Naive thymus-derived CD4-positive, alpha-beta T cell (primary cell): ENCODE data around the gene IVL. TPM values are rescaled to one million over a fixed set of nuclear protein-coding genes. Genes with fewer than 3 reads are reported as not detected.

Source experiments
- ATAC-seq: fragments of 150-1000 bp; cut with Tn5 transposase; 2 replicates; pipeline ENCODE4 v1.10.0; 2021; ENCODE audit warnings: mild to moderate bottlenecking, moderate library complexity
- CTCF ChIA-PET: fragments of 350-600 bp; sonication (Branson Sonifier 250); formaldehyde crosslinking; loops from one replicate; lab custom pipeline; 2021; ENCODE audit warnings: antibody characterized with exemption; lab: Charles Lee
- POLR2A ChIA-PET: fragments of 350-600 bp; sonication (Branson Sonifier 250); formaldehyde crosslinking; loops from one replicate; lab custom pipeline; 2021; ENCODE audit warnings: antibody characterized with exemption, inconsistent platforms; lab: Charles Lee
- DNase-seq, 9 donors: peaks; one replicate each; pipeline versions ENCODE4 v3.0.0 to v3.0.0-alpha.2; 2020 to 2022; ENCODE audit warnings: mixed read lengths in 1 of 9
- H3K27ac ChIP-seq: one replicate; pipeline ENCODE4 v1.7.0; 2013; ENCODE audit warnings: mild to moderate bottlenecking, low read depth, low read length, moderate library complexity
- H3K27me3 ChIP-seq, 2 donors: one replicate each; pipeline ENCODE4 v1.7.0; 2013; ENCODE audit warnings: low read length in 2 of 2, mild to moderate bottlenecking in 2 of 2, moderate library complexity in 2 of 2; ENCODE audit not compliant: control insufficient read depth in 2 of 2, insufficient read depth in 2 of 2
- H3K36me3 ChIP-seq, 3 experiments: 1 replicate in 2 of 3; 2 replicates in 1 of 3; pipeline ENCODE4 v1.7.0; 2013; ENCODE audit warnings: low read length in 3 of 3, mild to moderate bottlenecking in 3 of 3, moderate library complexity in 1 of 3; ENCODE audit not compliant: insufficient read depth in 3 of 3, control insufficient read depth in 2 of 3
- H3K4me1 ChIP-seq, 2 donors: one replicate each; pipeline ENCODE4 v1.7.0; 2013; ENCODE audit warnings: low read length in 2 of 2, mild to moderate bottlenecking in 2 of 2, moderate library complexity in 1 of 2; ENCODE audit not compliant: control insufficient read depth in 2 of 2, insufficient read depth in 2 of 2
- H3K4me3 ChIP-seq: 2 replicates; pipeline ENCODE4 v1.7.0; 2013; ENCODE audit warnings: mild to moderate bottlenecking, low read length
- H3K9me3 ChIP-seq, 3 experiments: 1 replicate in 2 of 3; 2 replicates in 1 of 3; pipeline ENCODE4 v1.7.0; 2013; ENCODE audit warnings: low read length in 3 of 3; ENCODE audit not compliant: control insufficient read depth in 2 of 3
- H3K27ac Mint-ChIP-seq, 9 donors: one replicate each; pipeline ENCODE4 v1.8.0; 2020 to 2022; ENCODE audit warnings: mixed read lengths in 9 of 9, mild to moderate bottlenecking in 8 of 9, moderate library complexity in 5 of 9, inconsistent platforms in 2 of 9
- H3K27me3 Mint-ChIP-seq, 5 donors: one replicate each; pipeline ENCODE4 v1.8.0; 2021 to 2022; ENCODE audit warnings: mixed read lengths in 5 of 5, mild to moderate bottlenecking in 1 of 5
- H3K36me3 Mint-ChIP-seq, 5 donors: one replicate each; pipeline ENCODE4 v1.8.0; 2020 to 2022; ENCODE audit warnings: mixed read lengths in 5 of 5, mild to moderate bottlenecking in 3 of 5, inconsistent platforms in 1 of 5
- H3K4me1 Mint-ChIP-seq, 7 donors: one replicate each; pipeline ENCODE4 v1.8.0; 2020 to 2022; ENCODE audit warnings: mixed read lengths in 7 of 7, mild to moderate bottlenecking in 3 of 7, inconsistent platforms in 1 of 7
- H3K4me3 Mint-ChIP-seq, 10 donors: one replicate each; pipeline ENCODE4 v1.8.0; 2020 to 2022; ENCODE audit warnings: mild to moderate bottlenecking in 10 of 10, mixed read lengths in 10 of 10, moderate library complexity in 6 of 10, inconsistent platforms in 2 of 10
- H3K9me3 Mint-ChIP-seq, 11 donors: one replicate each; pipeline ENCODE4 v1.8.0; 2020 to 2022; ENCODE audit warnings: mixed read lengths in 11 of 11, mild to moderate bottlenecking in 4 of 11, inconsistent platforms in 1 of 11, moderate library complexity in 1 of 11
- intact Hi-C, 2 donors: fragments of 100-400 bp; cut with micrococcal nuclease; formaldehyde crosslinking; loops; one replicate each; pipeline ENCODE4 v1.15.1; 2023
- polyA plus RNA-seq, 2 donors: library from polyadenylated mRNA; unstranded; fragments of 300-500 nt; fragmentation: Illumina TruSeq; gene quantifications; one replicate each; pipeline ENCODE4 v1.2.3, GENCODE V29; 2021
- total RNA-seq, 6 experiments: library from RNA in 5 of 6; stranded (reverse) in 5 of 6; gene quantifications; 1 replicate in 5 of 6; 2 replicates in 1 of 6; pipeline ENCODE4 v1.2.3 and lab custom pipeline; 2021 to 2026

Gene IVL
- total and polyA plus RNA-seq, 7 experiments from 2014 or later: not detected

GRCh38 chr1:152957561-152957960, 49.2 kb downstream of the IVL start:
- DNase-seq: no peak
- CTCF ChIA-PET: no interaction called here
- Mint-ChIP-seq H3K36me3 (no peaks in the 10 kb centered on the region), H3K4me1 (no peaks in the 10 kb centered on the region), H3K27me3 (peaks cover 0 to 28% (median 17%) of the 10 kb centered on the region in 5 donors), H3K27ac (no peak overlapping the region), H3K9me3 (no peaks in the 10 kb centered on the region), H3K4me3 (no peak overlapping the region)
- H3K4me3 ChIP-seq: no peak overlapping the region
- intact Hi-C loops: no loop called here
- no peaks in the 10 kb centered on the region for H3K27me3 ChIP-seq
- H3K4me1 ChIP-seq: no peaks in the 10 kb centered on the region
- H3K27ac ChIP-seq: no peak overlapping the region
- no peaks in the 10 kb centered on the region for H3K36me3 ChIP-seq
- POLR2A ChIA-PET: no interaction called here
- no peak for ATAC-seq
- no peaks in the 10 kb centered on the region for H3K9me3 ChIP-seq

- no peaks in the 10 kb centered on the region for H3K4me1 ChIP-seq
- H3K9me3 ChIP-seq: no peaks in the 10 kb centered on the region
- H3K27me3 ChIP-seq: no peaks in the 10 kb centered on the region
- Mint-ChIP-seq H3K4me1 (no peaks in the 10 kb centered on the region), H3K9me3 (no peaks in the 10 kb centered on the region), H3K4me3 (no peak overlapping the region), H3K27me3 (peaks cover 0 to 22% (median 12%) of the 10 kb centered on the region in 5 donors), H3K36me3 (no peaks in the 10 kb centered on the region), H3K27ac (no peak overlapping the region)
- DNase-seq: no peak
- H3K36me3 ChIP-seq: no peaks in the 10 kb centered on the region
- no peak for ATAC-seq
- CTCF ChIA-PET: no interaction called here
- intact Hi-C loops: no loop called here
- H3K27ac ChIP-seq: no peak overlapping the region
- H3K4me3 ChIP-seq: no peak overlapping the region
- POLR2A ChIA-PET: no interaction called here
Measured at GRCh38 chr1:152959273-152959672, 50.9 kb downstream of the IVL start.

- Mint-ChIP-seq H3K4me3 (no peak overlapping the region), H3K36me3 (no peaks in the 10 kb centered on the region), H3K9me3 (no peaks in the 10 kb centered on the region), H3K27ac (no peak overlapping the region), H3K27me3 (peaks cover 0 to 20% (median 12%) of the 10 kb centered on the region in 5 donors), H3K4me1 (no peaks in the 10 kb centered on the region)
- ChIA-PET POLR2A (no interaction called here), CTCF (no interaction called here)
- Histone ChIP-seq H3K9me3 (no peaks in the 10 kb centered on the region), H3K4me3 (no peak overlapping the region), H3K36me3 (no peaks in the 10 kb centered on the region), H3K4me1 (no peaks in the 10 kb centered on the region), H3K27ac (no peak overlapping the region), H3K27me3 (no peaks in the 10 kb centered on the region)
- intact Hi-C loops: no loop called here
- DNase-seq (no peak), ATAC-seq (no peak)
Measured at GRCh38 chr1:152959801-152960451, 51.6 kb downstream of the IVL start.

- Mint-ChIP-seq H3K9me3 (no peaks in the 10 kb centered on the region), H3K4me3 (no peak overlapping the region), H3K4me1 (no peaks in the 10 kb centered on the region), H3K27me3 (peaks cover 0 to 26% (median 10%) of the 10 kb centered on the region in 5 donors), H3K36me3 (no peaks in the 10 kb centered on the region), H3K27ac (no peak overlapping the region)
- ChIA-PET POLR2A (no interaction called here), CTCF (no interaction called here)
- no peak overlapping the region for H3K4me3 ChIP-seq
- H3K27me3 ChIP-seq: no peaks in the 10 kb centered on the region
- DNase-seq (no peak), ATAC-seq (no peak)
- H3K27ac ChIP-seq: no peak overlapping the region
- intact Hi-C loops: no loop called here
- H3K4me1 ChIP-seq: no peaks in the 10 kb centered on the region
- H3K9me3 ChIP-seq: no peaks in the 10 kb centered on the region
- no peaks in the 10 kb centered on the region for H3K36me3 ChIP-seq
Measured at GRCh38 chr1:152960452-152961044, 52.2 kb downstream of the IVL start.

Other genes with a start within 250 kb of the IVL start
- gene LCE2D, start 245.2 kb upstream of the IVL start, total RNA-seq: not detected
- gene LCE2D, start 245.2 kb upstream of the IVL start, polyA plus RNA-seq: not detected
- gene LCE2C, start 233.3 kb upstream of the IVL start, total RNA-seq: not detected
- not detected for gene LCE2C, start 233.3 kb upstream of the IVL start, polyA plus RNA-seq
- not detected for gene LCE2B, start 222.4 kb upstream of the IVL start, total RNA-seq
- not detected for gene LCE2B, start 222.4 kb upstream of the IVL start, polyA plus RNA-seq
- not detected for gene LCE2A, start 210.2 kb upstream of the IVL start, total RNA-seq
- not detected for gene LCE2A, start 210.2 kb upstream of the IVL start, polyA plus RNA-seq
- not detected for gene LCE4A, start 200.4 kb upstream of the IVL start, total RNA-seq
- gene LCE4A, start 200.4 kb upstream of the IVL start, polyA plus RNA-seq: not detected
- gene KPRP, start 150.5 kb upstream of the IVL start, total RNA-seq: not detected
- gene KPRP, start 150.5 kb upstream of the IVL start, polyA plus RNA-seq: not detected
- gene LCE1F, start 133.4 kb upstream of the IVL start, total RNA-seq: not detected
- gene LCE1F, start 133.4 kb upstream of the IVL start, polyA plus RNA-seq: not detected
- not detected for gene LCE1E, start 122.3 kb upstream of the IVL start, total RNA-seq
- not detected for gene LCE1E, start 122.3 kb upstream of the IVL start, polyA plus RNA-seq
- gene LCE1D, start 111.8 kb upstream of the IVL start, total RNA-seq: not detected
- gene LCE1D, start 111.8 kb upstream of the IVL start, polyA plus RNA-seq: not detected
- gene LCE1C, start 101.9 kb upstream of the IVL start, total RNA-seq: not detected
- not detected for gene LCE1C, start 101.9 kb upstream of the IVL start, polyA plus RNA-seq
- gene LCE1B, start 96.6 kb upstream of the IVL start, total RNA-seq: not detected
- gene LCE1B, start 96.6 kb upstream of the IVL start, polyA plus RNA-seq: not detected
- not detected for gene LCE1A, start 81.1 kb upstream of the IVL start, total RNA-seq
- not detected for gene LCE1A, start 81.1 kb upstream of the IVL start, polyA plus RNA-seq
- gene LCE6A, start 65.7 kb upstream of the IVL start, total RNA-seq: not detected
- not detected for gene LCE6A, start 65.7 kb upstream of the IVL start, polyA plus RNA-seq
- gene LCE7A, start 48.5 kb upstream of the IVL start, total RNA-seq: not detected
- gene LCE7A, start 48.5 kb upstream of the IVL start, polyA plus RNA-seq: not detected
- not detected for gene SMCP, start 30.2 kb upstream of the IVL start, total RNA-seq
- not detected for gene SMCP, start 30.2 kb upstream of the IVL start, polyA plus RNA-seq
- gene SPRR5, start 38.7 kb downstream of the IVL start, total RNA-seq: not detected
- not detected for gene SPRR5, start 38.7 kb downstream of the IVL start, polyA plus RNA-seq
- not detected for gene SPRR4, start 62.1 kb downstream of the IVL start, total RNA-seq
- not detected for gene SPRR4, start 62.1 kb downstream of the IVL start, polyA plus RNA-seq
- not detected for gene SPRR1A, start 75.5 kb downstream of the IVL start, total RNA-seq
- not detected for gene SPRR1A, start 75.5 kb downstream of the IVL start, polyA plus RNA-seq
- not detected for gene SPRR3, start 93.2 kb downstream of the IVL start, total RNA-seq
- gene SPRR3, start 93.2 kb downstream of the IVL start, polyA plus RNA-seq: not detected
- not detected for gene SPRR1B, start 122.7 kb downstream of the IVL start, total RNA-seq
- gene SPRR1B, start 122.7 kb downstream of the IVL start, polyA plus RNA-seq: not detected
- gene SPRR2D, start 132.6 kb downstream of the IVL start, total RNA-seq: not detected
- not detected for gene SPRR2D, start 132.6 kb downstream of the IVL start, polyA plus RNA-seq
- gene SPRR2A, start 149.0 kb downstream of the IVL start, total RNA-seq: not detected
- not detected for gene SPRR2A, start 149.0 kb downstream of the IVL start, polyA plus RNA-seq
- not detected for gene SPRR2B, start 163.1 kb downstream of the IVL start, total RNA-seq
- gene SPRR2B, start 163.1 kb downstream of the IVL start, polyA plus RNA-seq: not detected
- gene SPRR2E, start 186.0 kb downstream of the IVL start, total RNA-seq: not detected
- not detected for gene SPRR2E, start 186.0 kb downstream of the IVL start, polyA plus RNA-seq
- not detected for gene SPRR2F, start 205.0 kb downstream of the IVL start, total RNA-seq
- gene SPRR2F, start 205.0 kb downstream of the IVL start, polyA plus RNA-seq: not detected
- gene SPRR2G, start 242.3 kb downstream of the IVL start, total RNA-seq: not detected
- not detected for gene SPRR2G, start 242.3 kb downstream of the IVL start, polyA plus RNA-seq